Measurements from ENCODE around the gene SH3TC1.

DNA sequence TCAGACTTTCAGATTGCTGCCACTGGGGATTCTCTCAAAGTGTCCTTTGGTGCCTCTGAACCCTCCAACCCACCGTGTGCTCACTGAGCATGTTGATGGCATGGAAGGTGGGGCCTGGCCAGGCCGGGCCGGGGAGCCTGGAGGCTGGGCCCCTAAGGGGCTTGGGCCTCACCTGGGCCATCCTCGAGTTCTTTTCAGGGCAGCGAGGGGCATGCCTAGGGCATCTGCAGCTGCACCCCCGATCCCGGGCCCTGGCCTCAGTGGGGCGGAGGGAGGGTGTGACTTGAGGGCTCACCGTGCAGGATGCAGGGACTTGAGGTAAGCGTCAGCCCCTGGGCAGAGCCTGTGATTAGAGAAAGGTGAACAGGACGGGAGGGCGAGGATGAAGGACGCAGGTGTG is 1.6 kb upstream of the SH3TC1 start:
- TF ChIP-seq, protein P1, sequence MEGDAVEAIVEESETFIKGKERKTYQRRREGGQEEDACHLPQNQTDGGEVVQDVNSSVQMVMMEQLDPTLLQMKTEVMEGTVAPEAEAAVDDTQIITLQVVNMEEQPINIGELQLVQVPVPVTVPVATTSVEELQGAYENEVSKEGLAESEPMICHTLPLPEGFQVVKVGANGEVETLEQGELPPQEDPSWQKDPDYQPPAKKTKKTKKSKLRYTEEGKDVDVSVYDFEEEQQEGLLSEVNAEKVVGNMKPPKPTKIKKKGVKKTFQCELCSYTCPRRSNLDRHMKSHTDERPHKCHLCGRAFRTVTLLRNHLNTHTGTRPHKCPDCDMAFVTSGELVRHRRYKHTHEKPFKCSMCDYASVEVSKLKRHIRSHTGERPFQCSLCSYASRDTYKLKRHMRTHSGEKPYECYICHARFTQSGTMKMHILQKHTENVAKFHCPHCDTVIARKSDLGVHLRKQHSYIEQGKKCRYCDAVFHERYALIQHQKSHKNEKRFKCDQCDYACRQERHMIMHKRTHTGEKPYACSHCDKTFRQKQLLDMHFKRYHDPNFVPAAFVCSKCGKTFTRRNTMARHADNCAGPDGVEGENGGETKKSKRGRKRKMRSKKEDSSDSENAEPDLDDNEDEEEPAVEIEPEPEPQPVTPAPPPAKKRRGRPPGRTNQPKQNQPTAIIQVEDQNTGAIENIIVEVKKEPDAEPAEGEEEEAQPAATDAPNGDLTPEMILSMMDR (IDR thresholded peaks at IDR 0.05; ENCODE audit: low read depth, low read length, poor library complexity, severe bottlenecking): no peak
- TF ChIP-seq EZH2phosphoT487 (IDR thresholded peaks at IDR 0.05; ENCODE audit: borderline replicate concordance, low read length): no peak
